ENCODE measurements around the gene ABCA4.

The ABCA4 gene

DNA sequence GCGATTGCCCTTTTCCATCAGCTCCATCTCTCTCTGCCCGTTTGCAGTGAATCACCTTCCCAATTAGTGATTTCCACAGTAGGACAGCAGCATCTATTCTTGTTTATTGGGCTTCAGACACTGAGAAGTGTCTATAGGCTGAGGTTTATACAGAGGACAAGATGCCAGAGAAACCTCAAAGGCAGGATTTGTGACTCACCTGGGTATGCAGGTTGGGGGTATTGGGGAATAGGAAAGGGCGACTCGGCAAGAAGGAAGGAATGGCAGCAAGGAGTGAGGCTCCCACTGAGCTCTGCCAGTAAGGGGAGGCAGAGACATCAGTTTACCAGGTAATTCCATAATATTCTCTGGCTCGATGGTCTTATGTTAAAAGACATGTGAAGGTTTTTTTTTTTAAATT is 25.3 kb upstream of the ABCA4 start:
- no peaks in the 10 kb centered on the region for H3K9me3 ChIP-seq
- no peaks in the 10 kb centered on the region for H3K36me3 ChIP-seq
- TF ChIP-seq Cebpa-rat (IDR thresholded peaks at IDR 0.05), result no peak
- no peak overlapping the region for H3K4me3 ChIP-seq
- H3K4me1 ChIP-seq, result no peaks in the 10 kb centered on the region
- no peaks in the 10 kb centered on the region for H3K27me3 ChIP-seq
- H3K4me2 ChIP-seq, result no peak overlapping the region
- no peak overlapping the region for H3K27ac ChIP-seq
- no peaks in the 10 kb centered on the region for H4K20me1 ChIP-seq
- H3K9ac ChIP-seq, result no peak overlapping the region

DNA sequence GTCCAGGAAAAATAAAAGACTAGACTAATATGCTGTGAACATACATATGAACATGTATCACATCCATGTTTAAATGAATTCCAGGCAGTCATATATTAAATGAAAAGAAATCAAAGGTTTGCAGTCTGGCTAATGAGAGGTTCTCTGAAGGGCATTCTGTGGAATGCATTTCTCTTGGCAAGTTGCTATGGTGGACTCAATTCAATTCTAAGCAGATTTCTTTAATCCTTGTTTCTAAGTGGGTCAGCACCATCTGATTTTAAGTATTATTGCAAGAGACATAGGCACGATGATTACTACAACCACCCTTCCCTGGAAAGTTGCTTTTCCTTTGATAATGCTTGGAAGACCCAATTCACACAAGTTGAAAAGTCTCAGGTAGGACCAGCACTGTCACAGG is 23.9 kb upstream of the ABCA4 start:
- no peaks in the 10 kb centered on the region for H3K36me3 ChIP-seq
- no peaks in the 10 kb centered on the region for H3K9me3 ChIP-seq
- no peak overlapping the region for H3K9ac ChIP-seq
- TF ChIP-seq Cebpa-rat (IDR thresholded peaks at IDR 0.05), result no peak
- H3K4me3 ChIP-seq, result no peak overlapping the region
- no peaks in the 10 kb centered on the region for H3K4me1 ChIP-seq
- no peaks in the 10 kb centered on the region for H4K20me1 ChIP-seq
- H3K27ac ChIP-seq, result no peak overlapping the region
- H3K4me2 ChIP-seq, result no peak overlapping the region
- H3K27me3 ChIP-seq, result no peaks in the 10 kb centered on the region

DNA sequence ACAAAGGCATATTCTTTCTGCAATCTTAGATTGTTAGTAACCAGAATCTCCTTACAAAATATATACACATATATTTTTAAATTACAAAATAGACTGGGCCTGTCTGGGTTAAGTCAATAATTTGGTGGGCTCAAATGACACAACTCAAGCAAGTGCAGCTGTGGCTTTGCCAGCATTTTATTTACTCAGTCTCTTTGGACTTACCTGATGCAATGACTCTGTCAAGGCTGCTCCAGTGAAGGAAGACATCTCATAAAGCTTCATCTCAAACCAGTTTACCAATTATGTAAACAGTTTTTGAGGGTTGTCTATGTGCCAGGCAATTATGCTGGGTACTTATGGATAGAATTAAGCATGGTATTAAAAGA is 22.8 kb upstream of the ABCA4 start:
- H3K4me1 ChIP-seq, result no peaks in the 10 kb centered on the region
- H4K20me1 ChIP-seq, result no peaks in the 10 kb centered on the region
- no peaks in the 10 kb centered on the region for H3K36me3 ChIP-seq
- H3K4me2 ChIP-seq, result no peak overlapping the region
- no peak for TF ChIP-seq Cebpa-rat (IDR thresholded peaks at IDR 0.05)
- H3K9me3 ChIP-seq, result no peaks in the 10 kb centered on the region
- no peak overlapping the region for H3K27ac ChIP-seq
- no peak overlapping the region for H3K9ac ChIP-seq
- H3K27me3 ChIP-seq, result no peaks in the 10 kb centered on the region
- H3K4me3 ChIP-seq, result no peak overlapping the region

DNA sequence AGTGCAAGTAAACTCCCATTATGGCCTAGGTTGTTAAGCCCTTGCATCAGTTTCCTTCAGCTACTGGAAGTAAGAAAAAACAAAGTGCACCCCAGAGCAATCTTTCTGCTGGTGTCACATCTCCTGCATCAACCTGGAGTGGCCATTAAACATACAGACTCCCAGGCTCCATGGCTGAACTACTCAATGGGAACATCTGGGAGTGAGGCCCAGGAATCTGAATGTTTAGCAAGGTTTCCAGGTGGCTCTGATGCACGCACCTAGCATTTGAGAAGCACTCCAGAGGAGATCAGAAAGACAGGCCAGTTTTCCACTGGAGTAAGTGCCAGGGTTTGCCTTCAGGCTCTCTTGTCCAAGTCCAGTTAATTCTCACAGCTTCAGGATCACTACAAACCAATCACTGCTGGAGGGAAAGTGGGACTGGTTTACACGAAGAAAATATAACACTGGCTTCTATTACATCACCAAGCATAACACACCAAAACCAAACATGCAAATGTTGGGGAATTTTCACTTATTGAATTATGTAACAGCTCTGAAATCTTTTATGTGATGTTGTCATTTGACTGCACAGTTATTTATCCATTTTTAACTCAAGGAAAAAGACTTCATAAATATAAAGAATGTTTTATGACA is 22.3 kb upstream of the ABCA4 start:
- Histone ChIP-seq H3K27me3 (no peaks in the 10 kb centered on the region), H3K36me3 (no peaks in the 10 kb centered on the region), H3K4me1 (no peaks in the 10 kb centered on the region), H3K4me2 (no peak overlapping the region), H3K9ac (no peak overlapping the region), H3K27ac (no peak overlapping the region), H4K20me1 (no peaks in the 10 kb centered on the region), H3K9me3 (no peaks in the 10 kb centered on the region), H3K4me3 (no peak overlapping the region)
- TF ChIP-seq Cebpa-rat (IDR thresholded peaks at IDR 0.05), result no peak

DNA sequence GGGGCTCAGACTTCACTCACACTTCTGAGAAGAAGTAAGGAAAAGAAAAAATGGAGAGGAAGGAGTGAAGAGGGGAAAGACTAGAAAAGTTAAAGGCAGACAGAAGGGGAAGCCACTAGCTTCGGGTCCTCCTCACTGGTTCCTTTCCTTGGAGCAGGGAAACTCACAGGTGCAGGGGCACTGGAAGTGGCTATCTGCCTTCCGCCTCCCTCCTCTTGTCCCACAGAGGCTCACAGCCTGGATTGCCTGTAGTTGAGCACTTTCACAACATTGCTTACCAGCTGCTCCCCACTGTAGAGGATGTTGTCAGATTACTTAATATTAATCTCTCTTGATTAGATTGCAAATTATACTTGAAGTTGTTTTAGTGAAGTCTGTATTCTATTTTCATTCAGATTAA is 21.6 kb upstream of the ABCA4 start:
- Histone ChIP-seq H3K27me3 (no peaks in the 10 kb centered on the region), H4K20me1 (no peaks in the 10 kb centered on the region), H3K9me3 (no peaks in the 10 kb centered on the region), H3K4me3 (no peak overlapping the region), H3K4me1 (no peaks in the 10 kb centered on the region), H3K36me3 (no peaks in the 10 kb centered on the region), H3K9ac (no peak overlapping the region), H3K4me2 (no peak overlapping the region), H3K27ac (no peak overlapping the region)
- no peak for TF ChIP-seq Cebpa-rat (IDR thresholded peaks at IDR 0.05)

DNA sequence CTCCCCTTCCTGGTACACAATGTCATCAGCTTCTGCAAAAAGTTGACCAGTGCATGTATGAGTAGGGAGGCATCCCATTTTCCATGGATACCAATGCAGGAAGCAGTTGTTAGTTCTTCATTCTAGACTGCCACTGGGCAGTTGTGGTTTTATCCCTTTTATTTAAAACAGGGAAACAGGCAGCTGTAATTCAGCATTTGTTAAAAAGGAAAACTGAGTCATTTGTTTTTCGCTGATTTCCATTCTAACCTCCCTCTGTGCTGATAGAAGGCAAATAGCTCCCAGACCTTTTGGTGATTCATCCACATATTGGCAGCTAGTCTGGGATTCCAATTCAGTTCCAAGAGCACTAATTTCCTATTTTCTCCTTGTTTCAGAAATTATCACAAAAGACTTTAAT is 21.1 kb upstream of the ABCA4 start:
- Histone ChIP-seq H3K9me3 (no peaks in the 10 kb centered on the region), H3K27ac (no peak overlapping the region), H3K4me1 (no peaks in the 10 kb centered on the region), H3K36me3 (no peaks in the 10 kb centered on the region), H3K4me2 (no peak overlapping the region), H3K4me3 (no peak overlapping the region), H3K27me3 (no peaks in the 10 kb centered on the region), H3K9ac (no peak overlapping the region), H4K20me1 (no peaks in the 10 kb centered on the region)
- TF ChIP-seq Cebpa-rat (IDR thresholded peaks at IDR 0.05), result no peak

DNA sequence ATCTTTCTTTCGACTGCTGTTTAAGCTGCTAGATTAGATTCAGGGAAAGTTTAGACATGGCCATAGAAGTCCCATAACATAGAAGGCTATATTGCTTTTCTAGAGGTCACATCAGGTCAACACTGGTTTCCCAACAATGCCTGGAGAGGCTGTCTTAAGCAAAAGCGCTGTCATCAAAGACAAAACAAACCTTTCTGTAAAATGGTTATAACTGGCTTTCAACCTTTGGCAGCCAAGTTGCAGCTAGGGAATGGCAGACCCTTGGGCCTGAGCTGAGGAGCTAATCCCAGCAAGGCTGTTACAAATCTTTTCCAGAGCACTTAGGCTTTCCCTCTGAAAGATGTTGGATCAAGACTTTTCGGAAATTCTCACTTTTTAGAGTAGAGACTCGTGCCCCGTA is 11.2 kb upstream of the ABCA4 start:
- Histone ChIP-seq H3K27ac (no peak overlapping the region), H3K27me3 (no peaks in the 10 kb centered on the region), H3K4me2 (no peak overlapping the region), H4K20me1 (no peaks in the 10 kb centered on the region), H3K9me3 (peaks cover 20% of the 10 kb centered on the region), H3K4me3 (no peak overlapping the region), H3K9ac (no peak overlapping the region), H3K4me1 (no peaks in the 10 kb centered on the region), H3K36me3 (no peaks in the 10 kb centered on the region)
- TF ChIP-seq Cebpa-rat (IDR thresholded peaks at IDR 0.05), result no peak

DNA sequence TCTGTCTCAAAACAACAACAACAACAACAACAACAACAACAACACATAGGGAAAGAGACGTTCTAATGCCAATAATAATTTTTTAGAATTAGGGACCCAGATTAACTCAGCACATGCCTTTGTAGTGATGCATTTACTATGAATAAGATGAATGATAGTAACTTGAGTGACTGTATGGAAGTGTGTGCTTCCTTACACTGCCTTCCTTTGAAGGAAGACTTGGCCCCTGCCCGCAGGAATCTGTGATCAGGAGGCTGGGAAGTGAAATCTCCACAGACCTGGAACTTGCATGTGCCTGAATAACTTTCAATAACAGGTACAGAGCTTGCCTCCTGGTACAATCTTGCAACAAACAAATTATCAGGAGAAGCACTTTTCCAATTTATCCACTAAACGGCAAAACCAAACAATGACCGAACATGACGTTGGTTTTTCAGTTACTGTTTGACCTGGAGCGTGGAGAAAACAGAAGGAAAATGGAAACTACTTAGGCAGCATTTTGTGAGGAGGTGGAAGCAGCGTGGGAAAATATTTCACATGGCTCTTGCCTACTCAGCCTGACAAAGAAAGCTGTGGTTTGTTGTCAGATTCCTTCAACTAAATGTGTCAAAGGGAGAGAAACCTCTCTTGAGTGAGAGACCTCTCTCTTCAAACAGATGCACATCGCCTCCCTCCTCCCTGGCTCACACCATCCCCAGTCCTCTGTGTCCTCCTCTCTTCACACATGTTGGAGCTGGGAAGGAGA is 10.1 kb upstream of the ABCA4 start:
- H3K36me3 ChIP-seq, result no peaks in the 10 kb centered on the region
- H3K4me3 ChIP-seq, result no peak overlapping the region
- peaks cover 20% of the 10 kb centered on the region for H3K9me3 ChIP-seq
- no peak overlapping the region for H3K27ac ChIP-seq
- H3K4me2 ChIP-seq, result no peak overlapping the region
- no peak overlapping the region for H3K9ac ChIP-seq
- H3K4me1 ChIP-seq, result no peaks in the 10 kb centered on the region
- H4K20me1 ChIP-seq, result no peaks in the 10 kb centered on the region
- no peak for TF ChIP-seq Cebpa-rat (IDR thresholded peaks at IDR 0.05)
- no peaks in the 10 kb centered on the region for H3K27me3 ChIP-seq

DNA sequence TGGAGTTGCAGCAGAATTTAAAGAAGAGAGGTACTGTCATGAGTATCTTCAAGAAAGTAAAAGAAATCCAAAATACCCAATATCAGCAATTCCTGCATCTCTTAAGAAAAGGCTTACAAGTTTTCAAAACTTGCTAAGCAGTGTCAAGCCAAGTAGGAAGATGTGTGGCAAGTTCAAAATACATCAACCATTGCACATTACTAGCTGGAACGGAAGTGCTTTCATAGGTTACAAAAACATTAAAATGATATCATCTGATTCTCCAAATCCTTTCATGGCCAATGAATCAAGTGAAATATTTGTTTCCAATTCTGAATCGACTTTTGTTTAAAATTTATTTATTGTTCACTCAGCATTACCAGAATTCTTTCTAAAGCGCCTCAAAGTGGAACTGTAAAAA is 5.7 kb upstream of the ABCA4 start:
- TF ChIP-seq Cebpa-rat (IDR thresholded peaks at IDR 0.05), result no peak
- Histone ChIP-seq H3K27me3 (no peaks in the 10 kb centered on the region), H3K9ac (no peak overlapping the region)

DNA sequence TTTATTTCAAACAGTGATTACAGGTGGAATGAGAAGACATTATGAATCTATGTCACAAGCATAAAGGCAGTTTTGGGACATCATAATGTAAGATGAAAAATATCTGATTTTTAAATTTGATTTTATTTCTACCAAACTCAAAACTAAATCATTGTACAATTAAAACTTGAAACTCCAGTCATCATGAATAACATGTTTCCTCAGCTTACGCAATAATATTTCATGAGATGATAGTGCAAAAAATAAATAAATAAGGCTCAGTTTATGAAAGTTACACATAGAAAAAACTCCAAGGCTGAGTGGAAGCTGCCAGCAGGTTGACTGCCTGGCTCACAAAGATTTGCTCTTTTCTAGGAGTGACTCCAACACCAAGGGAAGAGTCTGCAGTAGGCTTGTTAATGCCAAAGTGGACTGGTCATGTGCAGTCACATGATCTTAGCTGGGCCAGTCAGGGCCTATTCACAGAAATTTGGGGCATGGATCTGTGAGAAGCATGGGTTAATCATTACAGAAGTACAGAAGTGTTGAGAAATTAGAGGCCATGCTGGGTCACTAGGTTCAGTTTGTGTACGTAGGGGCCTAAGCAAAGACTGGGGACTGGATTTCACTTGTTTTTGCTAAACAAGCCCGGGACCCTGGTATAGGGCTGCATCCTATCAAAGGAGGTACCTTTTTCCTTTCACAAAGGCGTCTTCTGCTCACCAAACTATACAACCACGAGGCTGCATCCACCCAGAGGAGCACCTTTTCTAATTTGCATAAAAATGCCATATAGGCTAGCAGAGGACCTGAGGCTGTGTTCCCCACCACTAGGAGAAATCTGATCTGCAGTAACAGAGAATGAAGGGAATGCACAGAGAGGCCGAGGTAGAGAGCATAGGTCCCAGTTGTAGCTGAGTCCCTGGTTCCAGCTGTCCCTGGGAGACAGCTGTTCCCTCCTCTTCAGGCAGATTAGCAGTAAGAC is 4.9 kb upstream of the ABCA4 start:
- Histone ChIP-seq H3K4me3 (no peak overlapping the region), H3K4me1 (0 out of 2 replicates have a peak, but pooled peaks cover 4% of the 10 kb centered on the region)

More for the DNA sequence above, 5.7 kb upstream of the ABCA4 start:
- no peak overlapping the region for H3K4me3 ChIP-seq
- H3K9me3 ChIP-seq, result no peaks in the 10 kb centered on the region
- H3K36me3 ChIP-seq, result no peaks in the 10 kb centered on the region
- H3K4me2 ChIP-seq, result no peak overlapping the region
- 0 out of 2 replicates have a peak, but pooled peaks cover 4% of the 10 kb centered on the region for H3K4me1 ChIP-seq
- H3K27ac ChIP-seq, result no peak overlapping the region
- H4K20me1 ChIP-seq, result no peaks in the 10 kb centered on the region

More for the DNA sequence above, 4.9 kb upstream of the ABCA4 start:
- Histone ChIP-seq H3K27ac (no peak overlapping the region), H3K27me3 (no peaks in the 10 kb centered on the region), H3K4me2 (no peak overlapping the region), H3K36me3 (no peaks in the 10 kb centered on the region), H4K20me1 (no peaks in the 10 kb centered on the region), H3K9me3 (no peaks in the 10 kb centered on the region), H3K9ac (no peak overlapping the region)
- no peak; the same call in 1 of the 2 replicates for TF ChIP-seq Cebpa-rat (IDR thresholded peaks at IDR 0.05)
